GM12864 (cell line): ENCODE measurements around the gene USP3.

Experiments
- DNase-seq: peaks from one replicate; pipeline ENCODE4 v3.0.0-alpha.2; 2011; ENCODE audit warnings: low read depth
- H3K4me3 ChIP-seq: 2 replicates; pipeline ENCODE4 v1.5.1; 2011; ENCODE audit warnings: mild to moderate bottlenecking, low read depth, low read length, control low read depth
- TF ChIP-seq, protein P1 (sequence below): IDR thresholded peaks from 2 replicates; pipeline ENCODE4 v1.5.1; 2011; ENCODE audit warnings: low read depth, mild to moderate bottlenecking, moderate library complexity, low read length, control low read depth, inconsistent platforms; ENCODE audit errors: missing control alignments

USP3 gene

DNA sequence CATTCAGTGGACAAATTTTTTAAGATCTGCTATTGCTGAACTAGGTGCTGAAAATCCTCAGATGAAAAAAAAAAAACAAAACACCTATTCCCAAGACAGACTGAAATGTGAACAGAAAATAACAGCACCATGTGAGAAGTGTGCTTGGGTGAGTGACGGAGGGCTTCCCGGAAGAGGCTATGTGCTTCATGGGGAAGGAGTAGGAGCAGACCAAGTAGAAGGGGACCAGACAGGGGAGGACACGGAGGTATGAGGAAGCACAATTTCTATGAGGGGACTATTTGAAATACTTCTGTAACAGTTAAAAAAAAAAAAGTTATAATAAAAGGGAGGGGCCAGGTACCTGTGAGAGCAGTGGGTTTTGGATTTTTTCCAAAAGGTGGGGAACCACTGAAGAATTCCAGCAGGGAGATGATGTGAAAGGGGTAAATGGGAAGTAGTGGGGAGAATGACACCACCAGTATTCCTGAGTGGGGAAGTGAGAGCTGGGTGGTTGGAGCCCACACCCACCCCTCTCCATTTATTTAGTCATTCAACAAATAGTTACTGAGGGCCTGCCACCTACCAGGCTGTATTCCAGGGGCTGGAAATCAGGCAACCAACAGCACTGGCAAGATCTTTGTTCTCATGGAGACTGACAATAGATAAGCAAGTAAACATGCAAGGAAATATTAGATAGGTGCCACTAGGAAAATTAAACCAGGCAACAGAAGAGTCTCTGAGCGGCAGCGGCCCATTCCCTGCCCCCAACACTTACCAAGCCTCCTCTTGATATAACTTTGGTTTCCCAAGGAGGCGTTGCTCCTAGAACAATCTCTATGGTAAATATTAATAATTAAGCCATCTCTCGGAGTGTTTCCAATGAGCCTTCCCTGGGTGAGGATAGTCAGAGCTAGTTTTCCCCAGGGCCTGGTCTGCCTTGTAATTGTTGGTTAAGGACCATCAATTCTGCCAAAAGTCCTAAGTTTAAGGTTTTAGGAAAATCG is 3.8 kb upstream of the USP3 start:
- DNase-seq: no peak
- no peak overlapping the region for H3K4me3 ChIP-seq
- TF ChIP-seq, protein P1, sequence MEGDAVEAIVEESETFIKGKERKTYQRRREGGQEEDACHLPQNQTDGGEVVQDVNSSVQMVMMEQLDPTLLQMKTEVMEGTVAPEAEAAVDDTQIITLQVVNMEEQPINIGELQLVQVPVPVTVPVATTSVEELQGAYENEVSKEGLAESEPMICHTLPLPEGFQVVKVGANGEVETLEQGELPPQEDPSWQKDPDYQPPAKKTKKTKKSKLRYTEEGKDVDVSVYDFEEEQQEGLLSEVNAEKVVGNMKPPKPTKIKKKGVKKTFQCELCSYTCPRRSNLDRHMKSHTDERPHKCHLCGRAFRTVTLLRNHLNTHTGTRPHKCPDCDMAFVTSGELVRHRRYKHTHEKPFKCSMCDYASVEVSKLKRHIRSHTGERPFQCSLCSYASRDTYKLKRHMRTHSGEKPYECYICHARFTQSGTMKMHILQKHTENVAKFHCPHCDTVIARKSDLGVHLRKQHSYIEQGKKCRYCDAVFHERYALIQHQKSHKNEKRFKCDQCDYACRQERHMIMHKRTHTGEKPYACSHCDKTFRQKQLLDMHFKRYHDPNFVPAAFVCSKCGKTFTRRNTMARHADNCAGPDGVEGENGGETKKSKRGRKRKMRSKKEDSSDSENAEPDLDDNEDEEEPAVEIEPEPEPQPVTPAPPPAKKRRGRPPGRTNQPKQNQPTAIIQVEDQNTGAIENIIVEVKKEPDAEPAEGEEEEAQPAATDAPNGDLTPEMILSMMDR: no peak

GRCh38 chr15:63501256-63502089 is 2.9 kb upstream of the USP3 start:
- TF ChIP-seq, protein P1: no peak
- no peak for DNase-seq
- peak overlapping the region; percentile 40 for H3K4me3 ChIP-seq

DNA sequence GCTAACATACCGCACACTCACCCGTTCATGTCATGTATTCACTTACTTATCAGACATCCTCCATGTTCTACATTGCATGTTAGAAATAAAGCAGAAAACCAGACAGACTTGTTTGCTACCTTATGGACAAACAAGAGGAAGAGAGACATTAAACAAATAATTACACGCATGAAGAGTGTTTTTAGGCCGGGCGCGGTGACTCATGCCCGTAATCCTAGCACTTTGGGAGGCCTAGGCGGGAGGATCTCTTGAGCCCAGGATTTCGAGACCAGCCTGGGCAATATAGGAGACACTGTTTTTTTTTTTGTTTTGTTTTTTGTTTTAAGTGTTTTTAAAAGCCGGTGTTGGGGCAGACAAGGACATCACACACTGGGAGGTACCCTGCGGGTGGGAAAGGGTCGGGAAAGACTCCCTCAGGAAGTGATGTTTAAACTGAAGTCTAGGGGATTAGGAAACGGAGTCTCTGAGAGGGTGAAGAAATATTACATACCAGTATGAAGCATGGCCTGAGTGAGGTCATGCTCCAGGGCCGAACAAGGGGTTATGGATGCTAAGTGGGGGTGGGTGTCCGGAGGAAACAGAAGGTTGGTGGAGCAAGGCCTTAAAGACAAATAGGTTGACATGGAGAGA is 2.1 kb upstream of the USP3 start:
- peak overlapping the region; percentile 40; the same call in 1 of the 2 replicates for H3K4me3 ChIP-seq
- TF ChIP-seq, protein P1: no peak
- DNase-seq: no peak

- peak; percentile 92 for DNase-seq
- peak overlapping the region; percentile 57 for H3K4me3 ChIP-seq
- TF ChIP-seq, protein P1: no peak
Measured at GRCh38 chr15:63502843-63503738, 1.3 kb upstream of the USP3 start.

GRCh38 chr15:63503739-63504246 is 600 bp upstream of the USP3 start:
- peak overlapping the region; percentile 57 for H3K4me3 ChIP-seq
- TF ChIP-seq, protein P1: no peak
- peak; percentile 77 for DNase-seq
